GM21717 (cell line): ENCODE data around the gene SOWAHC.

Experiments used
- ATAC-seq: cut with Tn5 transposase; IDR thresholded peaks from one replicate; pipeline ENCODE4 v1.9.1; 2021; ENCODE audit warnings: mild to moderate bottlenecking, moderate library complexity; ENCODE audit not compliant: unreplicated experiment

Gene SOWAHC

DNA sequence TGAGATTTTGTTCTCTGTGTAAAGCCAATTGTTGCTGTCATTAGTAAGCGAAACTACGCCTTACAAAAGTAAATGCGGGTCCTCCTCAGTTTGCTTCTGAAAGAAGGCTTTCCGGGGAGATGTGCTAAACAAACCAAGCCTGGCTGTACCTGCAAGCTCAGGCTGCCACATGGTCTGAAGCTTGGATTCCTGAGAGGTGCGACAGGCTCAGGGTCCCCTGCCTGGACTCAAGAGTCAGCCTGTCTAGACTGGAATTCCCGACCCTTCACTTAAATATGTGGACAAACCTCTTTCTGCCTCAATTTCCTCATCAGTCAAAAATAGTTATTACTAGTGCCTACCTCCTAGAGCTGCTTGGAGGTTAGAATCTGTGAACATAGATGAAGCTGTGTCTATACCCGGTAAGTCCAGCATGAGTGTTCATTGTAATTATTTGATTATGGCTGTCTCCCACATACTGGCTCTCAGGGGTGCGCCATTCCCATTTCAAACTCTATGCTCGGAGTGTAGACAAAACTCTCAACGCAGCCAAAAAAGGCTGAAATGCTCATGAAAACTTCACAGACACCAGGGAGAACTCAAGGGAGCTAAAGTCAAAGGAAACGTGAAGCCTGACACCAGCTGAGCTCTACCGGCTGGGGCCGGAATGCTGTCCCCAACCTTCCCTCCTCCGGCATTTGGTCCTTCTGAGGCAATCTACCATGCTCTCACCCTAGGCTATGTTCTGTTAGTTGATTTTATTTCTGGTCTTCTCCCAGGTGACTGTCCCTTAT, 31.4 kb downstream of the SOWAHC start:
- ATAC-seq: no peak

- no peak for ATAC-seq
Measured at GRCh38 chr2:109646961-109647360, 32.8 kb downstream of the SOWAHC start.

- ATAC-seq: no peak
Measured at GRCh38 chr2:109647636-109648035, 33.5 kb downstream of the SOWAHC start.

- ATAC-seq: no peak
Measured at GRCh38 chr2:109648041-109648527, 33.9 kb downstream of the SOWAHC start.

GRCh38 chr2:109649736-109650695, 35.9 kb downstream of the SOWAHC start:
- ATAC-seq: no peak

- no peak for ATAC-seq
Measured at GRCh38 chr2:109654326-109655050, 40.3 kb downstream of the SOWAHC start.

DNA sequence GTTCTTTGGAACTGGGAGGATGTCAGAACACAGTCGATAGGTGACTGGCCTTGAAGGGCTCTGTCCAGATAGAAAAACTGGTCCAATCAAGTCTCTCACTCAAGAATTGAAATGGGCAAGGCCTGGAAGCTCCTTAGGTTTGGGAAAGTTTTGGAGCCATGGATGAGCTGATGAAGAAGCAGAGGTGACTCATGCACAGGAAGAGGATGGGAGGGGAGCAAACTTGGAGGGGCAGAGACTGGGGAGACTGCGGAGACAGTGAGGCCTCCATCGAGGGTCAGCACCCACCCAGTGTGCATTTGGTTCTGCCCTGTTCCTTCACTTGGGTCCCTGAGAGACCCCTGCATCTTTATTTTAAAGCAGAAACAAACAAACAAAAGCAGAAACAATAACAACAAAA, 41.1 kb downstream of the SOWAHC start:
- no peak for ATAC-seq

GRCh38 chr2:109659396-109660045, 45.4 kb downstream of the SOWAHC start:
- ATAC-seq: no peak

DNA sequence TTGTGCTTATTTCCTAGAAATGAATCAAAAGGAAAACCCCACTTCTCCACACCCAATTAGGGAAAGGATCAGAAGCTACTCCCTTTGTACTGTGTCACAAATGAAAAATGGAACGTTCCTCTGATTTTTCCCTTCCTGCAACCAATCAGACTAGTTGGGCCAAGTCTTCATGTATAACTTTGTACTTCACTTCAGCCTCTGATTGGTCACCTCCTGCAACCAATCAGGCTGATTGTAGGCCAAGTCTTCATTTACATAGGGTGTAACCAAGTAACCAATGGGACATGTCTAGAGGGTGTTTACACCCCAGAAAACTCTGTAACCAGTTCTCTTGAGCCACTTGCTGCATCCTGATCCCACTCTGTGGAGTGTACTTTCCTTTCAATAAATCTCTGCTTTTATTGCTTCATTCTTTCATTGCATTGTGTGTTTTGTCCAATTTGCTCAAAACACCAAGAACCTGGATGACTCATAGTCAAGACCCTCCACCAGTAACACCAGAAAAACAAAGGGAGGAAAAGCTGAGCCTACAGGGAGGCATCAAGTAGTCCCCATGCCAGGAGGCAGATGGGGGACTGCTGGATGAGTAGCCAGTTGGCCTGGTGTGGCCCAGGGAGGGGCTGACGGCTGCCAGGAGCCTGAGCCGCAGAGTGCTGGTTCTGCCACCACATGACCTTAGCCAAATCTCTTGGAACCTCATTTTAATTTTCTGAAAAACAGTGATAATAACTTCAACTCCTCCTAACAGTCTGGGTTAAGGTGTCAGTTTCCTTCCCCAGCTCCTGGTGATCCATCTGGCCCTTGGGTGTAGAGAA, 46.1 kb downstream of the SOWAHC start:
- ATAC-seq: no peak

DNA sequence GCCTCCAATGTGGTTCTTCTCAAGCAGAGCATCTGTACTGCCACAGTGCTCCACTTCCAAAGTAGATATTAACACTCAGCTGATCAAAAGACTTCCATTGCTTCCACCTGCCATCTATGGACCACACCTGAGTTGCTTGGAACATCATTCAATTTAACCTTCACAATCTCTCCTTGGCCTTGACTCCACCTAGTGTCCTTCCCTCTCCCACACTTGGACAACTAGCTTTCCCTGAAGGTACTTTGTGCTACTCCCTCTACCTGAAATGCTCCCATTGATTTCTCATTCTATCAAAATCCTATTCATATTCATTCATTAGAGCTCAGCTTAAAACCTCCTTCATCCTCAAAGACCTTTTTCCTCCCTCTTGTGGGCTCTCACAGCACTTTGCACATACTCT, 48.7 kb downstream of the SOWAHC start:
- no peak for ATAC-seq

GRCh38 chr2:109663721-109664120, 49.6 kb downstream of the SOWAHC start:
- no peak for ATAC-seq

GRCh38 chr2:109666466-109666865, 52.3 kb downstream of the SOWAHC start:
- no peak for ATAC-seq
